OCI-LY3 (cell line): ENCODE results near the gene PSME2.

Experiments used
- H2AFZ ChIP-seq: fragments of 200-600, 300-600 bp; shearing (Covaris generic); 2 replicates; pipeline ENCODE4 v1.6.0; 2014; ENCODE audit warnings: antibody characterized with exemption, low read depth, low read length
- H3K27ac ChIP-seq: fragments of 200-600, 300-600 bp; sonication (generic); 2 replicates; pipeline ENCODE4 v1.5.1; 2014; ENCODE audit warnings: mild to moderate bottlenecking, low read length, moderate library complexity, mixed read lengths
- H3K27me3 ChIP-seq: fragments of 200-600, 300-600 bp; sonication (generic); 2 replicates; pipeline ENCODE4 v1.6.1; 2014; ENCODE audit warnings: low read depth, low read length, mixed read lengths
- H3K36me3 ChIP-seq: fragments of 200-600, 300-600 bp; sonication (generic); replicated peaks from 2 replicates; pipeline ENCODE3; 2014; ENCODE audit warnings: low read depth, low read length, mixed read lengths
- H3K4me1 ChIP-seq: fragments of 300-600, 200-600 bp; sonication (generic); 2 replicates; pipeline ENCODE4 v1.6.1; 2014; ENCODE audit warnings: low read length, mixed read lengths
- H3K4me2 ChIP-seq: fragments of 200-600, 300-600 bp; sonication (generic); 2 replicates; pipeline ENCODE4 v1.6.1; 2014; ENCODE audit warnings: low read length, mixed read lengths
- H3K4me3 ChIP-seq: fragments of 300-600, 200-600 bp; sonication (generic); 2 replicates; pipeline ENCODE4 v1.5.1; 2014; ENCODE audit warnings: antibody characterized with exemption, mild to moderate bottlenecking, low read length, moderate library complexity
- H3K79me2 ChIP-seq: fragments of 300-600, 200-600 bp; shearing (Covaris generic); 2 replicates; pipeline ENCODE4 v1.6.1; 2014; ENCODE audit warnings: mild to moderate bottlenecking, low read length, mixed read lengths
- H3K9ac ChIP-seq: fragments of 300-600, 200-600 bp; shearing (Covaris generic); 2 replicates; pipeline ENCODE4 v1.6.0; 2014; ENCODE audit warnings: mild to moderate bottlenecking, low read length, moderate library complexity
- H3K9me3 ChIP-seq: fragments of 200-600, 300-600 bp; shearing (Covaris generic); 2 replicates; pipeline ENCODE4 v1.6.1; 2014; ENCODE audit warnings: low read length, mixed read lengths; ENCODE audit not compliant: insufficient read depth
- H4K20me1 ChIP-seq: fragments of 200-600, 300-600 bp; sonication (generic); 2 replicates; pipeline ENCODE4 v1.6.1; 2016; ENCODE audit warnings: low read length, mixed read lengths; ENCODE audit not compliant: insufficient read depth
- EZH2phosphoT487 ChIP-seq: fragments of 200-600 bp; shearing (Covaris generic); IDR thresholded peaks from 2 replicates; pipeline ENCODE4 v1.6.1; 2018; ENCODE audit warnings: antibody characterized with exemption, mixed run types, low read depth
- TF ChIP-seq, protein P1 (sequence below): fragments of 200-600, 300-600 bp; sonication (generic); IDR thresholded peaks from 2 replicates; pipeline ENCODE4 v1.5.1; 2014; ENCODE audit warnings: antibody characterized with exemption, low read length, low read depth

PSME2 gene

DNA sequence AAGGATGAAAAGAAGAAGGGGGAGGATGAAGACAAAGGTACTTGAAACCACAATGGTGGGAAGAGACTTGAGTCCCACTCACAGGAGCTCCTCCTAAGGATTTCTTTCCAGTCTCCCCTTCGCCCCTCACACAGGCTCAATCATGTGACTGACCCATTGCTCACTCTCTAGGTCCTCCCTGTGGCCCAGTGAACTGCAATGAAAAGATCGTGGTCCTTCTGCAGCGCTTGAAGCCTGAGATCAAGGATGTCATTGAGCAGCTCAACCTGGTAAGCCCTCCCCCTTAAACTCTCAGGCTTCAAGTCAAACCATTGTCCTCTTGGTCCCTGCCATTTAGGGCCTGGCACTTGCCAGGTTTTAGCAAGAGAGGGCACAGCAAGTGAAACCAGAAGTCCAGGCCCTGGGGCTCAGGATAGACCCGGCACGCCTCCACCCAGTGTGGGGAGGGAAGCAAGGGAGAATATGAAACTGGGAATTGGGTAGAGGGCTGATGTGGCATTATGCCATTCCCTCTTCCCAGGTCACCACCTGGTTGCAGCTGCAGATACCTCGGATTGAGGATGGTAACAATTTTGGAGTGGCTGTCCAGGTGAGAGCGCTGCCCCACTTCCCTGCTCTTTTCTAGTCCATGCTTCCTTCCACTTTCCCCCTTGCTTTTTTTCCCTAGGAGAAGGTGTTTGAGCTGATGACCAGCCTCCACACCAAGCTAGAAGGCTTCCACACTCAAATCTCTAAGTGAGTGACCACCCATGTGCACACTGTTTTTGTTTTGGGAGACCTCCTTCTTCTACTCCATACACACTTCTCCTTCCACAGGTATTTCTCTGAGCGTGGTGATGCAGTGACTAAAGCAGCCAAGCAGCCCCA, 8.6 kb downstream of the PSME2 start:
- Histone ChIP-seq H3K27ac (peak overlapping the region; percentile 87; the same call in 1 of the 2 replicates), H3K9ac (no peak overlapping the region), H3K4me3 (no peak overlapping the region), H3K4me1 (peaks cover 31% of the 10 kb centered on the region), H3K4me2 (peak overlapping the region; percentile 94; the same call in 1 of the 2 replicates), H3K36me3 (peaks cover 31% of the 10 kb centered on the region), H2AFZ (no peak overlapping the region), H4K20me1 (no peaks in the 10 kb centered on the region; the same call in 1 of the 2 replicates), H3K79me2 (peaks cover 52% of the 10 kb centered on the region), H3K9me3 (no peaks in the 10 kb centered on the region), H3K27me3 (no peaks in the 10 kb centered on the region)
- no peak for TF ChIP-seq EZH2phosphoT487

DNA sequence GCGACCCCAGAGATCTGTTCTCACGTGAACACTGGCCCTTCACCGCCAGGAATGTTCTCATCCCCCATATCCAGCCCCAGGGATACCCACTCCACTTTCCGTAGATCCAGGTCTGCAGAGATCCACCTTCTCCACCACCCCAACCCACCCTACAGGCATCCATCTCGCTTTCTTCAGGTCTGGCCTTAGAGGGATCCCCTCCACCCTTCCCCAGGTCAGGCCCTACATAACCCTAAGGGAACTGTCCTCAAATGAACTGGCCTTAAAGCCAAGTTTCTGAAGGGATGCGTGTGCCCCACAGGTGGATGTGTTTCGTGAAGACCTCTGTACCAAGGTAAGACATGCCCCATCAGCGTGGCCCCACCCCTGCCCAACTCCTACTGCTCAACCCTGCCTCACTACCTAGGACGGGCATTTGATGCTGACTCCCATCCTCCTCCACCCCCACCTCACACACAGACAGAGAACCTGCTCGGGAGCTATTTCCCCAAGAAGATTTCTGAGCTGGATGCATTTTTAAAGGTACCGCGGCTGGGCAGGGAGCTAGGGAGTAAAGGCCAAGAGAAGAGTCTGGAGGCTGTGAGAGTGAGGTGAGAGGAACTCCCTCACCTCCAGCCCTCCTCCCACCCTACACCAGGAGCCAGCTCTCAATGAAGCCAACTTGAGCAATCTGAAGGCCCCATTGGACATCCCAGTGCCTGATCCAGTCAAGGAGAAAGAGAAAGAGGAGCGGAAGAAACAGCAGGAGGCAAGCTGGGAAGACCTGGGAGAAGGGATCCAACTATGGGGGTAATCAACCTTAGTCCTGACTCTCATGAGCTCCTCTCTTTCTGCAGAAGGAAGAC, 9.5 kb downstream of the PSME2 start:
- H3K79me2 ChIP-seq, result peaks cover 52% of the 10 kb centered on the region
- no peak for TF ChIP-seq EZH2phosphoT487
- TF ChIP-seq, protein P1, sequence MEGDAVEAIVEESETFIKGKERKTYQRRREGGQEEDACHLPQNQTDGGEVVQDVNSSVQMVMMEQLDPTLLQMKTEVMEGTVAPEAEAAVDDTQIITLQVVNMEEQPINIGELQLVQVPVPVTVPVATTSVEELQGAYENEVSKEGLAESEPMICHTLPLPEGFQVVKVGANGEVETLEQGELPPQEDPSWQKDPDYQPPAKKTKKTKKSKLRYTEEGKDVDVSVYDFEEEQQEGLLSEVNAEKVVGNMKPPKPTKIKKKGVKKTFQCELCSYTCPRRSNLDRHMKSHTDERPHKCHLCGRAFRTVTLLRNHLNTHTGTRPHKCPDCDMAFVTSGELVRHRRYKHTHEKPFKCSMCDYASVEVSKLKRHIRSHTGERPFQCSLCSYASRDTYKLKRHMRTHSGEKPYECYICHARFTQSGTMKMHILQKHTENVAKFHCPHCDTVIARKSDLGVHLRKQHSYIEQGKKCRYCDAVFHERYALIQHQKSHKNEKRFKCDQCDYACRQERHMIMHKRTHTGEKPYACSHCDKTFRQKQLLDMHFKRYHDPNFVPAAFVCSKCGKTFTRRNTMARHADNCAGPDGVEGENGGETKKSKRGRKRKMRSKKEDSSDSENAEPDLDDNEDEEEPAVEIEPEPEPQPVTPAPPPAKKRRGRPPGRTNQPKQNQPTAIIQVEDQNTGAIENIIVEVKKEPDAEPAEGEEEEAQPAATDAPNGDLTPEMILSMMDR, result no peak
- H3K4me1 ChIP-seq, result peaks cover 27% of the 10 kb centered on the region
- no peaks in the 10 kb centered on the region for H3K9me3 ChIP-seq
- peak overlapping the region; percentile 94 for H3K4me2 ChIP-seq
- H3K36me3 ChIP-seq, result peaks cover 31% of the 10 kb centered on the region
- peak overlapping the region; percentile 98 for H3K9ac ChIP-seq
- H3K27ac ChIP-seq, result peak overlapping the region; percentile 87
- H3K27me3 ChIP-seq, result no peaks in the 10 kb centered on the region
- H2AFZ ChIP-seq, result no peak overlapping the region
- H3K4me3 ChIP-seq, result peak overlapping the region; percentile 94
- no peaks in the 10 kb centered on the region; the same call in 1 of the 2 replicates for H4K20me1 ChIP-seq

DNA sequence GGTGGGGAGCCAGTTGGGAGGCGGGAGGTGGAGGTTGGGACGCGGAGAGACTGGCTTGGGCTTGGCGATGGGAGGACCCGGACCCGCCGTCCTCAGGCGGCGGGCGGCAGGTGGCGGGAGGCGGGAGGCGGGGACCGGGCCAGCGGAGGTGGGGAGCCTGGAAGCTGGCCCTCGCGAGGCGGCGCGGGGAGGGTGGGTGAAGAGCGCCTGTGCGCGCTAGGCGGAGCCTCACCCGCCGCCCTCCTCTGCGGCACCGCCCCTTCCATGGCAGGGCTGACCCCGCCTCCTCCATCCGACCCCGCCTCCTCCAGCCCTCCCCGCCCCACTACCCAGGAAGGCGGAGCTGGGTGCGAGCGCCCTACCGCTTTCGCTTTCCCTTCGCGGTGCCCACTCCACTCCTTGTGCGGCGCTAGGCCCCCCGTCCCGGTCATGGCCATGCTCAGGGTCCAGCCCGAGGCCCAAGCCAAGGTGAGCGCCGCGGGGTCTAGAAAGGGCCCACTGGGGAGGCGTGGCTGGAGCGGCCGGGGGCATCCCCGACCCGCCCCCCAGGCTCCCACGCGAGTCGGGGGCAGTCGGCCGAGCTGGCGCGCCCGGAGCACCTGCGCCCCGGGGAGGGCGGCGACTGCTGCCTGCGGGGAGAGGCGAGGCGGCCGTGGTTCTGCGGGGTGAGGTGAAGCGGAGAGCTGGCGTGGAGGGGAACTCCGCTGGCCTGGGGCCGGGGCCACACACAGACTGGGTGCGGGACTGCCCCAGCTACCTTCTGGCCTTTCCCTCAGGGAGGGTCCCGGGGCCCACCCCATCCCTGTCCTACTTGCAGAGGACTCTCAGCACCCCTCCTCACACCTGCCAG, 10.4 kb downstream of the PSME2 start, which contains the start of gene PSME1:
Gene PSME1, plus strand, starts transcription at position 361 of the 850 bp plus-strand sequence. Its CDS starts 69 bp downstream, at position 430.
- Histone ChIP-seq H2AFZ (peak within 1 kb of the TSS; percentile 82), H3K4me2 (peak within 1 kb of the TSS; percentile 94), H3K9me3 (no peaks in the 10 kb centered on the region), H3K36me3 (peaks cover 31% of the 10 kb centered on the region), H3K4me3 (peak within 1 kb of the TSS; percentile 94), H3K4me1 (peaks cover 28% of the 10 kb centered on the region), H3K79me2 (peaks cover 51% of the 10 kb centered on the region), H3K27me3 (no peaks in the 10 kb centered on the region), H3K9ac (peak within 1 kb of the TSS; percentile 98), H4K20me1 (no peaks in the 10 kb centered on the region; the same call in 1 of the 2 replicates), H3K27ac (peak within 1 kb of the TSS; percentile 87)
- no peak for TF ChIP-seq EZH2phosphoT487
- TF ChIP-seq, protein P1, result no peak

DNA sequence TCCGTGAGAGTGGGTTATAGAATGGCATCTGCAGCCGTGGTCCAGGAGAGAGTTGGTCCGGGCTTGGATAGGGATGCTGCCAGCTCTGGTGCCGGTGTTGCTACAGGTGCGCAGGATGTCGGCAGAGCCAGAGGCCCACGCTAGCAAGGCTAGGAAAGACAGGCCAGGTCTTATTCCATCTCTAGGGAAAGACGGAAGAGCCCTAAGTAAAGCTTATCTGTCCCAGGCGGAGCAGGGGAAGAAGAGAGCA, 10.9 kb downstream of the PSME2 start:
- peak overlapping the region; percentile 78 for H3K9ac ChIP-seq
- H2AFZ ChIP-seq, result peak overlapping the region; percentile 82
- H3K27ac ChIP-seq, result peak overlapping the region; percentile 38
- H3K4me2 ChIP-seq, result peak overlapping the region; percentile 89
- H3K9me3 ChIP-seq, result no peaks in the 10 kb centered on the region
- H3K36me3 ChIP-seq, result peaks cover 29% of the 10 kb centered on the region
- H3K79me2 ChIP-seq, result peaks cover 46% of the 10 kb centered on the region
- no peak for TF ChIP-seq EZH2phosphoT487
- TF ChIP-seq, protein P1, result no peak
- no peaks in the 10 kb centered on the region for H3K27me3 ChIP-seq
- H3K4me3 ChIP-seq, result peak overlapping the region; percentile 94
- peaks cover 34% of the 10 kb centered on the region for H3K4me1 ChIP-seq
- H4K20me1 ChIP-seq, result no peaks in the 10 kb centered on the region; the same call in 1 of the 2 replicates
